HUES64 (cell line): ENCODE results near the gene ANKHD1.

Experiments used
- H3K27ac ChIP-seq: 2 replicates; pipeline ENCODE4 v1.7.0; 2013; ENCODE audit warnings: low read depth, low read length, inconsistent platforms
- H3K27me3 ChIP-seq: 2 replicates; pipeline ENCODE4 v1.6.1; 2013; ENCODE audit warnings: mild to moderate bottlenecking, low read length; ENCODE audit not compliant: insufficient read depth
- H3K36me3 ChIP-seq: 2 replicates; pipeline ENCODE4 v1.6.1; 2013; ENCODE audit warnings: mild to moderate bottlenecking, low read length; ENCODE audit not compliant: insufficient read depth
- H3K4me1 ChIP-seq: 2 replicates; pipeline ENCODE4 v1.6.1; 2013; ENCODE audit warnings: mild to moderate bottlenecking, low read length, moderate library complexity; ENCODE audit not compliant: insufficient read depth
- H3K4me3 ChIP-seq: 2 replicates; pipeline ENCODE4 v1.5.1; 2013; ENCODE audit warnings: mild to moderate bottlenecking, low read length, moderate library complexity
- H3K9ac ChIP-seq: 2 replicates; pipeline ENCODE4 v1.6.1; 2013; ENCODE audit warnings: mild to moderate bottlenecking, low read depth, low read length
- H3K9me3 ChIP-seq: 2 replicates; pipeline ENCODE4 v1.6.1; 2013; ENCODE audit warnings: low read depth, low read length; ENCODE audit not compliant: insufficient read depth
- WGBS: fragments of 150-250, 120-280 bp; methylation state at CpG from one replicate; pipeline ENCODE4 v1.1.7; 2013; ENCODE audit warnings: missing lambda C conversion rate; 5-methylcytosine and 5-hydroxymethylcytosine counted together

The ANKHD1 gene

DNA sequence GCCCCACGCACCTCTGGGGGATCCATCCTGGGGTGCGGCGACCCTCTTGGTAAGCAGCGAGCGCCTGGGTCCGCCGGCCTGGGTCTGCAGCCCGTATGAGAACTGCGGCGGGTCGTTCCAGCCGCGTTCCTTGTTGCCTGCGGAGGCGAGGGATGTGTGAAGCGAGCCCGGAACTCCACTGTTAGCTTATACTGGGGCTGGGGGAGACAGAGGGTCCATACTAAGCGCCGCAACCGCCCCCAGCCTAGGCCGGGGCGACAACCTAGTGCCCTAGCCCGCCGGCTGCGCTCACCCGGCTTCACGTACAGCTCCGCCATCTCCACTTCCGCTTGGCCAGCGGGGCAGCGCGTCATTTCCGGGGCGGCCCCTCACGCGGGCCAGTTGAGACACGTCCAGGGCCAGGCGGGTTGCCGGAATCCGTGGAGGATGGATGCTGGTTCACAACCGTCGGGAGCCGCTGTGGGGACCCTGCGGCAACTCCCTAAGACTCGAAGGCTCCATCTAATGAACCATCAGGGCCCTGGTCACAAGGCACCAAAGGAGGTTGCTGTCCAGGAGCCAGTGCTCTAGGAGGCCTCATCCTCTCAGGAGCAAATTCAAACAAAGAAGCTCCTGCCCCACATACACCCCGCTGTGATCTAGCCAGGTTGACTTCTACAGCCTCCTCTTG lies 155.6 kb downstream of the ANKHD1 start, which contains the start of gene SRA1:
TSS of gene SRA1 (minus strand) at position 338 of the 670 bp plus-strand sequence. CDS start at position 317, 21 bp downstream.
- Histone ChIP-seq H3K27me3 (no peaks in the 10 kb centered on the region), H3K9me3 (no peaks in the 10 kb centered on the region), H3K27ac (peak within 1 kb of the TSS; percentile 77), H3K4me1 (peaks cover 9% of the 10 kb centered on the region; the same call in 1 of the 2 replicates), H3K36me3 (peaks cover 22% of the 10 kb centered on the region), H3K9ac (peak within 1 kb of the TSS; percentile 91), H3K4me3 (peak within 1 kb of the TSS; percentile 89)
- WGBS: under 1% methylated on average over 46 of the region's 46 CpGs

DNA sequence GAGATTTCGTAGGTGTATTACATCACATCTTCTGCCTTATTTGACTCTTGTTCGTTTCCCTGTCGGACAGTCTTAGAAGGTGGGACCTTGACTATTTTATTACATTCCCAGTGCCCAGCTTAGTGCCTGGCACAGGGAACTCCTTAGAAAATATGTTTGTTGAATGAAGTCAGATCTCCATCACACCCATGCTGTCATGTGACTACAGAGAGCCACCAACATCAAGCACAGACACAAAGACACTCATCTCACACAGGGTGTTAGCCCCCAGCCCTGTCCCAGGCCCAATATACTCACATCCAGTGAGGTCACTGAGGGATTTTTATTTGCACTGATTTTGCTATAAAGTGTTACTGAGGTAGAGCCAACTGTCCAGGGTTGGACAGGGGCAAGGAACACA lies 156.3 kb downstream of the ANKHD1 start:
- Histone ChIP-seq H3K4me1 (peaks cover 9% of the 10 kb centered on the region; the same call in 1 of the 2 replicates), H3K4me3 (peak overlapping the region; percentile 89), H3K27me3 (no peaks in the 10 kb centered on the region), H3K9ac (peak overlapping the region; percentile 91; the same call in 1 of the 2 replicates), H3K27ac (peak overlapping the region; percentile 77), H3K36me3 (peaks cover 17% of the 10 kb centered on the region), H3K9me3 (no peaks in the 10 kb centered on the region)
- WGBS: 87% methylated on average over 3 of the region's 3 CpGs

DNA sequence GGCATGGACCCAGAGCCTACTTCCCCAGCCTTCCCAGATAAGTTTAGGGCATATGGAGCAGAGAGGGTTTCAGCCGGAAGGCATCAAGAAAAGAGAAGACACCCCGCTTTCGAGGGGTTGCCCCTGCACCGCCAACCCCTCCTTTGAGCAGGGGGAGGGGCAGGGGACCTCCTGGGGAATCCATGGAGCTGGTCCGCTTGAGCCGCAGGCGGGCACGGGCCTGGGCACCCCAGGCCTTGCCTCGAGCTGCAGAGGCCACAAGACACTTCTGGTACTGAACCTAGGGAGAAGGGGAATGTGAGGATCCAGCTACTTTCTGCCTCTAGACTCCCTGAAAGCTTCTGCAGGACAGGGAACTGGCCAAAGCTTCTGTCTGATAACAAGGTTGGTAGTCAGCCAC lies 156.9 kb downstream of the ANKHD1 start:
- WGBS: 97% methylated on average over 9 of the region's 9 CpGs
- no peak overlapping the region for H3K4me3 ChIP-seq
- no peaks in the 10 kb centered on the region for H3K9me3 ChIP-seq
- H3K4me1 ChIP-seq: peaks cover 9% of the 10 kb centered on the region; the same call in 1 of the 2 replicates
- no peak overlapping the region for H3K9ac ChIP-seq
- H3K27ac ChIP-seq: no peak overlapping the region
- no peaks in the 10 kb centered on the region for H3K27me3 ChIP-seq
- peaks cover 12% of the 10 kb centered on the region for H3K36me3 ChIP-seq

DNA sequence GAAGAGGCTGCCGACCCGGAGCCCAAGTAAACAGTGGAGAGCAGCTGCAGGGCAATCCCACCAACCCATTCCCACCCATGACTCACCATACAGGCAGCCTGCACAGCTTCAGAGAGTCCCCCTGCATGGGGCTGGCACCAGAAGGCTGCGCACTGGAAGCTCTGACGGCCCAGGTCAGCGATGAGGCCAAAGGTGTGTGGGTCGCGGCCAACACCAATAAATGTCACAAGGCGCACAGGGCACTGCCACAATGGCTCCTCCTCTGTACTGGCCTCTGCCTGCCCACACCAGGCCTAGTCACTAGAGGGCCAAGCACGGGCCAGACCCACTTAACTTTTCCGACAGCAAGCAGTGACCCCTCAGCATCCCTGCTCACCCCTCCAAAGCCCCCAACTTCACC lies 158.6 kb downstream of the ANKHD1 start:
- H3K9ac ChIP-seq: no peak overlapping the region
- H3K4me3 ChIP-seq: no peak overlapping the region
- H3K27me3 ChIP-seq: no peaks in the 10 kb centered on the region
- H3K4me1 ChIP-seq: peaks cover 9% of the 10 kb centered on the region; the same call in 1 of the 2 replicates
- no peaks in the 10 kb centered on the region; the same call in 1 of the 2 replicates for H3K36me3 ChIP-seq
- 92% methylated on average over 10 of the region's 10 CpGs for WGBS
- no peaks in the 10 kb centered on the region for H3K9me3 ChIP-seq
- no peak overlapping the region for H3K27ac ChIP-seq

DNA sequence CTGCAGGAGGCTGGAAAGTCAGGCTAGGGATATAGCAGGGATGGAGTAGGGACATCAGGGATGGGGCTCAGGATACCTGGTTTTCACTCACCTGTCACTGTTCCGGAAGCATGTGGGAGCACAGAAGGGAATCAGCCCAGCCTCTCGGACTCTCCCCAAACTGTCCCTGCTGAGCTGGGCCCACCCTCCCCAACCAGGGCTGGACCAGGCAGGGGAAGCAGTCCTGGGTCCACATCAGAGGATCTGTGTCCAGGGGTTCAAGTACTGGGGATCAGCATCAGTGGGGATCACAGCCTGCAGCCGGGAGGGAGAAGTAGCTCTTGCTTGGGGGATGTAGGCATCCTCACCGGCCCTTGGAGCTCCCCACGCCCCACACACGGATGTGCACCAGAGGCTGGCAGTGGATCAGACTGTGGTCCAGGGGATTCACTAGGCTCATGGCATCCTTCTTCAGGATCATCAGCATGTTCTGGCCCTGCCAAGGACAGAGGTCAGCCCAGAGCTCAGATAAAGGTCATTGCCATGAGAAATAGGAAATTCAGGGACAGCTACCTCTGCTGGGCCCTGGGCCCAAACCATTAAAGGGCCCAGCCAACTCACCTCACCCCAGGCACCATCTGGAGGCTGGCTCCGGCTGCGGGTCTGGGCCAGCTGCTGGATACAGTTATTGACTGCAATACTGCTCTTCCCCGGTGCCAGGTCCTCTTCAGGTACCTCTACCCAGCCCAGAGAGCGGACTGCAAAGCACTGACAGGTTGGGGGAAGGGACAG lies 160.3 kb downstream of the ANKHD1 start:
- Histone ChIP-seq H3K9ac (no peak overlapping the region), H3K36me3 (peaks cover 13% of the 10 kb centered on the region), H3K27me3 (no peaks in the 10 kb centered on the region), H3K27ac (no peak overlapping the region), H3K9me3 (no peaks in the 10 kb centered on the region), H3K4me1 (peaks cover 8% of the 10 kb centered on the region; the same call in 1 of the 2 replicates), H3K4me3 (no peak overlapping the region)
- 93% methylated on average over 10 of the region's 10 CpGs for WGBS

DNA sequence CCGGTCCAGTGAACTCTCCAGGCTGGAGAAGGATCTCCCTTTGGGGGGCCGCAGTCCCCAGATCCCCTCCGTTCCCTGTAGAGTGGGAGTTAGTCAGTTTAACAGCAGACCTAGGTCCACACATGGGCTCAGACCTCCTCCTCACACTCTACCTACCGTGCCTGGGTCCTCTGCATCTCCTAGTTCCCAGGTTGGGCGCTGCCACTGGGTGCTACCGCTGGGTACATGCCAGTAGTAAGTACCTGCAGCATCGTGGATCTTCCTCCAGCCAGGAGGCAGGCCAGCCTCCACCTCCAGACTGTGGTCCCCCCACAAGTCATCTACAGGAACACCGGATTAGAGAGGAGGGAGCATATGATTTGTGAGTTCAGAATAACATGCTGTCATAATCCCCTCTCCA lies 162.0 kb downstream of the ANKHD1 start:
- no peaks in the 10 kb centered on the region for H3K27me3 ChIP-seq
- H3K4me1 ChIP-seq: peaks cover 5% of the 10 kb centered on the region; the same call in 1 of the 2 replicates
- peak overlapping the region; percentile 93 for H3K4me3 ChIP-seq
- no peaks in the 10 kb centered on the region for H3K9me3 ChIP-seq
- WGBS: 88% methylated on average over 7 of the region's 8 CpGs
- H3K36me3 ChIP-seq: peaks cover 24% of the 10 kb centered on the region
- peak overlapping the region; percentile 69 for H3K9ac ChIP-seq
- no peak overlapping the region for H3K27ac ChIP-seq

DNA sequence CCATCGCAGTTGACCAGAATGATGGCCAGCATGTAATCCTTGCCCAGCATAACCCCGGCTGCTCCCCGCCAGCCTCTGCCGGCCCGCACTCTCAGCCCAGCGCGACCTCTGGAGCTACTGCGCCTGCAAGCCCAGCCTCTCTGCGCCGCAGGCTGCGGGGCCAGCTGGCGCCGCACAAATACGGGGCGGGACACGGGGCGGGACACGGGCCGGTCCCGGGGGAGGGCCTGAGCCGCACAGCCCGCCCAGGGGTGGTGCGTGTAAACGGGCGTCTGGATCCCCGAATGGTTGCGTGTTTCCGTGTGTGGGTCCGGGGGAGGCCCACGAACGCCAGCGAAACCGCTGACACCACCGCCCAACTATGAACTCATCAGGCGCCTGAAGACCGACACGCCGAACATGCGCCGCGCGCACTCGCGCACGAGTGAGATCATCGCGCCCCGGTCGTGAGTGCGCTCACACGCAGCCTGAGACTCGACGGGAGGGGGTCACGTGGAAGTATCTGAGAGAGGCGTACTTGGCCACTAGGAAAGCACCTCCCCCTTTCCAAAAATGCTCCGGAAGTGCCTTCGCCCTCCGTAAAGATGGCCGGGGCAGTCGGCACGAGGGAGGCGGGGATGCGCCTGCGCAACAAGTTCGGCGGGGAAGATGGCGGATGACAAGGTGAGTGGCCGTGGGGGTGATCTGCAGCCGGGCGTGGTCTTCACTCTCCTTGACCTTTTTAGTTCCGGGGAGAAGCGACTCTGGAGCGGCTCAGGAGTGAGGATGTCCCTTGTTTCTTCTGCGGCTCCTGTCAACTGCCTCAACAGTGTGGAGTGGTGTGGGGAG lies 162.8 kb downstream of the ANKHD1 start, which contains the start of the genes APBB3 and SLC35A4:
TSS of gene APBB3 (minus strand) at position 403 of the 828 bp plus-strand sequence. CDS start at position 50, 353 bp downstream.
TSS of gene SLC35A4 (plus strand) at position 633 of the 828 bp plus-strand sequence. CDS start 2,342 bp downstream, outside the sequence.
- Histone ChIP-seq H3K27me3 (no peaks in the 10 kb centered on the region), H3K4me3 (peak within 1 kb of the TSS; percentile 93), H3K36me3 (peaks cover 24% of the 10 kb centered on the region), H3K4me1 (peaks cover 5% of the 10 kb centered on the region; the same call in 1 of the 2 replicates), H3K9ac (peak within 1 kb of the TSS; percentile 79), H3K9me3 (no peaks in the 10 kb centered on the region), H3K27ac (peak within 1 kb of the TSS; percentile 81)
- WGBS: under 1% methylated on average over 74 of the region's 74 CpGs

DNA sequence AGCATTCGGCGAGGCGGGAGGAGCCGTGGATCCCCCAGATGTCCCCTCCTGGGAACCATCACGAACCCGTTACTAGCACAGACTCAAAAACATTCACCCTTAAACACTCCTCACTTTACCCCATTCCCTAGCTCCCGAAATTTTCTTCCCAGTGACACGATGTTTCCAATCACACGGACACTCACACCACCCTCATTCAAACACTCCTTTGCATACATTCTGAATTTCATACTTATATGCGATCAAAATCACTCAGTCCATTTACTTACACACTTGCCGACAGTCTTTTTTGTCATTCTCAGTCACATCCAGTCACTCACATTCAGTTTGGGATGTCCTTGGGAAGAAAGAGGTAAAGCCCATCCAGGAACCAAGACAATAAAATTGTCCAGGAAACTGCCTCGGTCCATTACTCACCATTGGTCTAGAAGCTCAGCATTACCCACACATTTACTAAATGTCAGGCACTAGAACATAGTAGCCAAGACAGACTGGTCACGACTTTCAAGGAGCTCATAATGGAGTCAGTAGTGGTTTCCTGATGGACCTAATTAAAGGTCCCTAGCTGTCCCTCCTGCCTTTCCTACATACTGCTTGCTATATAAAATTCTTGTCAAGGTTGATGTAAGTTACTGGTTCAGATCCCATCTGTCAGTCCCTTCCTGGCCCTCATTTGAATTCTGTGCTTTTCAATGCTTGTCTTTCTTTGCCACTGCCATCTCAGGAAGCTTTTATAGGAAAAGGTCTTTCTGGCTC lies 163.6 kb downstream of the ANKHD1 start:
- Histone ChIP-seq H3K9ac (peak overlapping the region; percentile 79), H3K4me1 (peaks cover 5% of the 10 kb centered on the region; the same call in 1 of the 2 replicates), H3K36me3 (peaks cover 24% of the 10 kb centered on the region), H3K9me3 (no peaks in the 10 kb centered on the region), H3K27ac (no peak overlapping the region), H3K27me3 (no peaks in the 10 kb centered on the region), H3K4me3 (peak overlapping the region; percentile 93)
- 5% methylated on average over 10 of the region's 13 CpGs for WGBS

DNA sequence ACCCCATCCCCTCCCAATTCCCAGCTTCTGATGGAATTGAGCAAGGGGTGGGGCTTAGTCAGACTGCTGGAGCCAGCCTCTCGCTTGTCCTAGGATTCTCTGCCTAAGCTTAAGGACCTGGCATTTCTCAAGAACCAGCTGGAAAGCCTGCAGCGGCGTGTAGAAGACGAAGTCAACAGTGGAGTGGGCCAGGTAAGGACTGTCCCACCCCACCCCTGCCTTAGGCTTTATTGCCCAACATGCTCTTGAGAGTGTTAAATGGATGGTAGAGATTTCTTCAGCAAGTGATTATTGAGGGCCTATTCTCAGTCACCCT lies 164.1 kb downstream of the ANKHD1 start:
- Histone ChIP-seq H3K27me3 (no peaks in the 10 kb centered on the region), H3K9me3 (no peaks in the 10 kb centered on the region), H3K9ac (0 out of 2 replicates have a peak overlapping the region, but pooled peaks have one; percentile 79), H3K36me3 (peaks cover 24% of the 10 kb centered on the region), H3K4me3 (peak overlapping the region; percentile 93), H3K4me1 (peaks cover 5% of the 10 kb centered on the region; the same call in 1 of the 2 replicates), H3K27ac (no peak overlapping the region)
- whole genome bisulfite sequencing: 83% methylated on average over 4 of the region's 4 CpGs

DNA sequence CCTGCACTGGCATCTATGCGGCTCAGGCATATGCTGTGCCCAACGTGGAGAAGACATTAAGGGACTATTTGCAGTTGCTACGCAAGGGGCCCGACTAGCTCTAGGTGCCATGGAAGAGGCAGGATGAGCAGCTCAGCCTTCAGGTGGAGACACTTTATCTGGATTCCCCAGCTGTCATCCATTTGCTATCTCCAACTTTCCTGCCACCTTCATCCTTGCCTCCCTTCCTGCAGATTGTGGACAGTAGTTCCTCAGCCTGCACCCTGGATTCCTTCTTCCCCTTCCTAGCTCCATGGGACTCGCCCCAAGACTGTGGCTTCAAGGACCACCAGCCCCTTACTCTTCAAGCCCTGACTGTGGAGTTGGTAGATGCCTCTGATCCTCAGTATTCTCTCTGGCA lies 165.0 kb downstream of the ANKHD1 start:
- WGBS: 96% methylated on average over 5 of the region's 5 CpGs
- Histone ChIP-seq H3K27me3 (no peaks in the 10 kb centered on the region), H3K27ac (no peak overlapping the region), H3K4me1 (peaks cover 5% of the 10 kb centered on the region; the same call in 1 of the 2 replicates), H3K9me3 (no peaks in the 10 kb centered on the region), H3K9ac (no peak overlapping the region), H3K36me3 (peaks cover 24% of the 10 kb centered on the region), H3K4me3 (no peak overlapping the region)
